ENCODE data around the gene ZFP1.
A peak's percentile ranks its signal among the peaks of the same experiment; 100 is the strongest.

The ZFP1 gene

GRCh38 chr16:75148311-75149195, at the start of gene ZFP1:
Gene ZFP1 (plus strand): TSS chr16:75148524. CDS start chr16:75152952, 4,428 bp downstream.
- Mint-ChIP-seq H3K4me1 (peaks cover 13% of the 10 kb centered on the region), H3K9me3 (peaks cover 24% of the 10 kb centered on the region), H3K4me3 (peak within 1 kb of the TSS; percentile 80), H3K27ac (peak within 1 kb of the TSS; percentile 88), H3K36me3 (peaks cover 27% of the 10 kb centered on the region), H3K27me3 (no peaks in the 10 kb centered on the region)
- peak; percentile 95 for DNase-seq
- CTCF ChIA-PET, result interaction anchor here (1.0 to 1.5 kb wide), 2 partner anchors 10 to 286 kb away, joined by 3 read pairs; no protein-coding TSS in a partner anchor

- peak overlapping the region; percentile 82 for H3K27ac Mint-ChIP-seq
- peaks cover 4% of the 10 kb centered on the region for H3K27me3 Mint-ChIP-seq
- H3K9me3 Mint-ChIP-seq, result peaks cover 2% of the 10 kb centered on the region
- no peak for DNase-seq
- H3K4me1 Mint-ChIP-seq, result peaks cover 44% of the 10 kb centered on the region
- CTCF ChIA-PET, result interaction anchor here (0.6 to 5.7 kb wide), 10 partner anchors 9 to 107 kb away, joined by 3 to 52 read pairs (median 4); partner anchors contain the start of gene ZNRF1
- H3K36me3 Mint-ChIP-seq, result peaks cover 3% of the 10 kb centered on the region
- H3K4me3 Mint-ChIP-seq, result no peak overlapping the region
Observed at GRCh38 chr16:75099075-75099667, 49.2 kb upstream of the ZFP1 start.

- H3K27ac Mint-ChIP-seq, result peak overlapping the region; percentile 82
- H3K4me1 Mint-ChIP-seq, result peaks cover 46% of the 10 kb centered on the region
- H3K36me3 Mint-ChIP-seq, result peaks cover 3% of the 10 kb centered on the region
- no peak overlapping the region for H3K4me3 Mint-ChIP-seq
- CTCF ChIA-PET, result interaction anchor here (0.6 to 5.7 kb wide), 10 partner anchors 10 to 108 kb away, joined by 3 to 52 read pairs (median 4); partner anchors contain the start of gene ZNRF1
- H3K27me3 Mint-ChIP-seq, result peaks cover 4% of the 10 kb centered on the region
- peak; percentile 66 for DNase-seq
- peaks cover 2% of the 10 kb centered on the region for H3K9me3 Mint-ChIP-seq
Observed at GRCh38 chr16:75099738-75100602, 48.4 kb upstream of the ZFP1 start.

GRCh38 chr16:75100603-75100990, 47.7 kb upstream of the ZFP1 start:
- CTCF ChIA-PET, result interaction anchor here (0.9 to 5.7 kb wide), 5 partner anchors 9 to 108 kb away, joined by 3 to 52 read pairs (median 4); partner anchors contain the start of gene ZNRF1
- H3K9me3 Mint-ChIP-seq, result peaks cover 2% of the 10 kb centered on the region
- DNase-seq, result no peak
- H3K4me3 Mint-ChIP-seq, result no peak overlapping the region
- H3K36me3 Mint-ChIP-seq, result peaks cover 3% of the 10 kb centered on the region
- peaks cover 53% of the 10 kb centered on the region for H3K4me1 Mint-ChIP-seq
- no peak overlapping the region for H3K27ac Mint-ChIP-seq
- peaks cover 4% of the 10 kb centered on the region for H3K27me3 Mint-ChIP-seq

GRCh38 chr16:75101635-75102034, 46.7 kb upstream of the ZFP1 start:
- no peak for DNase-seq
- peaks cover 63% of the 10 kb centered on the region for H3K4me1 Mint-ChIP-seq
- no peak overlapping the region for H3K4me3 Mint-ChIP-seq
- peaks cover 2% of the 10 kb centered on the region for H3K9me3 Mint-ChIP-seq
- H3K36me3 Mint-ChIP-seq, result peaks cover 3% of the 10 kb centered on the region
- H3K27me3 Mint-ChIP-seq, result peaks cover 4% of the 10 kb centered on the region
- H3K27ac Mint-ChIP-seq, result no peak overlapping the region
- CTCF ChIA-PET, result interaction anchor here (0.6 to 5.7 kb wide), 4 partner anchors 8 to 136 kb away, joined by 3 to 52 read pairs (median 5); partner anchors contain the start of gene ZNRF1

GRCh38 chr16:75102595-75102994, 45.7 kb upstream of the ZFP1 start:
- Mint-ChIP-seq H3K9me3 (peaks cover 2% of the 10 kb centered on the region), H3K27me3 (peaks cover 4% of the 10 kb centered on the region), H3K4me3 (no peak overlapping the region), H3K4me1 (peaks cover 65% of the 10 kb centered on the region), H3K27ac (no peak overlapping the region), H3K36me3 (peaks cover 4% of the 10 kb centered on the region)
- CTCF ChIA-PET, result interaction anchor here (1.3 to 1.6 kb wide), 2 partner anchors 9 to 104 kb away, joined by 3 to 7 read pairs; partner anchors contain the start of gene ZNRF1
- DNase-seq, result no peak

- Mint-ChIP-seq H3K4me1 (peaks cover 65% of the 10 kb centered on the region), H3K4me3 (no peak overlapping the region), H3K27me3 (peaks cover 4% of the 10 kb centered on the region), H3K9me3 (peaks cover 2% of the 10 kb centered on the region), H3K36me3 (peaks cover 4% of the 10 kb centered on the region), H3K27ac (no peak overlapping the region)
- CTCF ChIA-PET, result no interaction called here
- DNase-seq, result no peak
Observed at GRCh38 chr16:75103994-75104393, 44.3 kb upstream of the ZFP1 start.

- no peak overlapping the region for H3K27ac Mint-ChIP-seq
Observed at GRCh38 chr16:75104836-75105235, 43.5 kb upstream of the ZFP1 start.

GRCh38 chr16:75105306-75106061, 42.8 kb upstream of the ZFP1 start:
- H3K36me3 Mint-ChIP-seq, result peaks cover 4% of the 10 kb centered on the region

More at GRCh38 chr16:75104836-75105235, 43.5 kb upstream of the ZFP1 start:
- peaks cover 2% of the 10 kb centered on the region for H3K9me3 Mint-ChIP-seq
- no peak overlapping the region for H3K4me3 Mint-ChIP-seq
- peaks cover 4% of the 10 kb centered on the region for H3K36me3 Mint-ChIP-seq
- H3K4me1 Mint-ChIP-seq, result peaks cover 65% of the 10 kb centered on the region
- peaks cover 4% of the 10 kb centered on the region for H3K27me3 Mint-ChIP-seq
- no peak for DNase-seq
- CTCF ChIA-PET, result interaction anchor here (1.2 kb wide), 1 partner anchor 106 kb away, joined by 3 read pairs; the partner anchor contains the start of gene ZNRF1

GRCh38 chr16:75106351-75107274, 41.7 kb upstream of the ZFP1 start:
- Mint-ChIP-seq H3K4me3 (no peak overlapping the region), H3K4me1 (peaks cover 68% of the 10 kb centered on the region)
- CTCF ChIA-PET, result interaction anchor here (0.8 to 7.3 kb wide), 3 partner anchors 8 to 109 kb away, joined by 5 to 135 read pairs (median 52); partner anchors contain the start of gene ZNRF1

More at GRCh38 chr16:75105306-75106061, 42.8 kb upstream of the ZFP1 start:
- H3K27ac Mint-ChIP-seq, result no peak overlapping the region
- peaks cover 4% of the 10 kb centered on the region for H3K27me3 Mint-ChIP-seq
- CTCF ChIA-PET, result interaction anchor here (0.8 to 1.2 kb wide), 2 partner anchors 107 kb away, joined by 3 to 5 read pairs; partner anchors contain the start of gene ZNRF1
- DNase-seq, result no peak
- H3K9me3 Mint-ChIP-seq, result peaks cover 2% of the 10 kb centered on the region
- H3K4me3 Mint-ChIP-seq, result no peak overlapping the region
- H3K4me1 Mint-ChIP-seq, result peaks cover 65% of the 10 kb centered on the region

GRCh38 chr16:75107505-75107904, 40.8 kb upstream of the ZFP1 start:
- Mint-ChIP-seq H3K9me3 (peaks cover 2% of the 10 kb centered on the region), H3K4me3 (no peak overlapping the region), H3K4me1 (peaks cover 69% of the 10 kb centered on the region), H3K36me3 (peaks cover 4% of the 10 kb centered on the region), H3K27me3 (peaks cover 13% of the 10 kb centered on the region), H3K27ac (no peak overlapping the region)
- DNase-seq, result no peak
- CTCF ChIA-PET, result interaction anchor here (1.6 to 7.3 kb wide), 3 partner anchors 9 to 110 kb away, joined by 4 to 135 read pairs (median 52); partner anchors contain the start of gene ZNRF1

More at GRCh38 chr16:75106351-75107274, 41.7 kb upstream of the ZFP1 start:
- DNase-seq, result no peak
- H3K27me3 Mint-ChIP-seq, result peaks cover 8% of the 10 kb centered on the region
- peaks cover 2% of the 10 kb centered on the region for H3K9me3 Mint-ChIP-seq
- H3K27ac Mint-ChIP-seq, result no peak overlapping the region
- peaks cover 4% of the 10 kb centered on the region for H3K36me3 Mint-ChIP-seq

All from activated naive CD4-positive, alpha-beta T cell treated with anti-CD3 and anti-CD28 coated beads, Interleukin-2, amount 10 ng/mL, durations not matched to agents 7 days and 5 days (primary cell).